ENCODE data around the gene PPP1R9B.

The PPP1R9B gene

GRCh38 chr17:50147841-50148225, 2.6 kb downstream of the PPP1R9B start:
- peak; percentile 25 for ATAC-seq
- TF ChIP-seq CREB5 (CRISPR knock-in tag; IDR thresholded peaks at IDR 0.05; ENCODE audit: low read depth) = no peak
- no peak for TF ChIP-seq ZNF565 (CRISPR knock-in tag; conservative IDR thresholded peaks at IDR 0.05; ENCODE audit: low read depth)
- TF ChIP-seq TCF4 (CRISPR knock-in tag; IDR thresholded peaks at IDR 0.05; ENCODE audit: borderline replicate concordance) = no peak
- no peak for TF ChIP-seq RARB (CRISPR knock-in tag; IDR thresholded peaks at IDR 0.05)
- no peak for TF ChIP-seq TOX (CRISPR knock-in tag; IDR thresholded peaks at IDR 0.05; ENCODE audit: borderline replicate concordance)
- TF ChIP-seq ARNTL (CRISPR knock-in tag; IDR thresholded peaks at IDR 0.05; ENCODE audit: borderline replicate concordance, low read depth) = no peak
- TF ChIP-seq BACH2 (CRISPR knock-in tag; IDR thresholded peaks at IDR 0.05; ENCODE audit: borderline replicate concordance) = no peak
- no peak for TF ChIP-seq POU6F1 (CRISPR knock-in tag; IDR thresholded peaks at IDR 0.05; ENCODE audit: borderline replicate concordance, low read depth)
- TF ChIP-seq CSRNP3 (CRISPR knock-in tag; IDR thresholded peaks at IDR 0.05) = no peak
- no peak for TF ChIP-seq OSR1 (CRISPR knock-in tag; IDR thresholded peaks at IDR 0.05)
- TF ChIP-seq ZNF8 (CRISPR knock-in tag; IDR thresholded peaks at IDR 0.05) = no peak
- no peak for TF ChIP-seq ZC3H10 (CRISPR knock-in tag; IDR thresholded peaks at IDR 0.05)
- TF ChIP-seq TSHZ2 (CRISPR knock-in tag; IDR thresholded peaks at IDR 0.05) = no peak
- no peak for TF ChIP-seq PPARA (CRISPR knock-in tag; IDR thresholded peaks at IDR 0.05; ENCODE audit: borderline replicate concordance)
- no peak for TF ChIP-seq GLIS3 (CRISPR knock-in tag; IDR thresholded peaks at IDR 0.05)
- no peak for TF ChIP-seq ZFP3 (CRISPR knock-in tag; IDR thresholded peaks at IDR 0.05)
- TF ChIP-seq CSDC2 (CRISPR knock-in tag; IDR thresholded peaks at IDR 0.05) = no peak
- TF ChIP-seq SNAI2 (CRISPR knock-in tag; IDR thresholded peaks at IDR 0.05) = no peak
- no peak for TF ChIP-seq ZFP30 (CRISPR knock-in tag; IDR thresholded peaks at IDR 0.05)

GRCh38 chr17:50146927-50147665, 3.4 kb downstream of the PPP1R9B start:
- no peak for ATAC-seq
- TF ChIP-seq ZFP3 (CRISPR knock-in tag; IDR thresholded peaks at IDR 0.05) (no peak), ZNF565 (CRISPR knock-in tag; conservative IDR thresholded peaks at IDR 0.05; ENCODE audit: low read depth) (no peak), OSR1 (CRISPR knock-in tag; IDR thresholded peaks at IDR 0.05) (no peak), CSDC2 (CRISPR knock-in tag; IDR thresholded peaks at IDR 0.05) (no peak), ARNTL (CRISPR knock-in tag; IDR thresholded peaks at IDR 0.05; ENCODE audit: borderline replicate concordance, low read depth) (no peak), SNAI2 (CRISPR knock-in tag; IDR thresholded peaks at IDR 0.05) (no peak), BACH2 (CRISPR knock-in tag; IDR thresholded peaks at IDR 0.05; ENCODE audit: borderline replicate concordance) (no peak), ZFP30 (CRISPR knock-in tag; IDR thresholded peaks at IDR 0.05) (no peak), TSHZ2 (CRISPR knock-in tag; IDR thresholded peaks at IDR 0.05) (no peak), GLIS3 (CRISPR knock-in tag; IDR thresholded peaks at IDR 0.05) (no peak), ZC3H10 (CRISPR knock-in tag; IDR thresholded peaks at IDR 0.05) (no peak), POU6F1 (CRISPR knock-in tag; IDR thresholded peaks at IDR 0.05; ENCODE audit: borderline replicate concordance, low read depth) (no peak), CREB5 (CRISPR knock-in tag; IDR thresholded peaks at IDR 0.05; ENCODE audit: low read depth) (no peak), TOX (CRISPR knock-in tag; IDR thresholded peaks at IDR 0.05; ENCODE audit: borderline replicate concordance) (no peak), CSRNP3 (CRISPR knock-in tag; IDR thresholded peaks at IDR 0.05) (no peak), ISL1 (CRISPR knock-in tag; IDR thresholded peaks at IDR 0.05) (no peak), ZNF70 (CRISPR knock-in tag; IDR thresholded peaks at IDR 0.05) (no peak), RARB (CRISPR knock-in tag; IDR thresholded peaks at IDR 0.05) (no peak), PPARA (CRISPR knock-in tag; IDR thresholded peaks at IDR 0.05; ENCODE audit: borderline replicate concordance) (no peak), ZNF8 (CRISPR knock-in tag; IDR thresholded peaks at IDR 0.05) (no peak)

Measured in SK-N-SH treated with all-trans-retinoic acid at 6 μM for 48 hours (cell line).